HG02759 (cell line): Measurements from ENCODE around the gene SPOCD1.

Experiments
- ATAC-seq: cut with Tn5 transposase; IDR thresholded peaks from one replicate; pipeline ENCODE4 v1.9.1; 2021; ENCODE audit warnings: mild to moderate bottlenecking, moderate library complexity; ENCODE audit not compliant: unreplicated experiment

Gene SPOCD1

DNA sequence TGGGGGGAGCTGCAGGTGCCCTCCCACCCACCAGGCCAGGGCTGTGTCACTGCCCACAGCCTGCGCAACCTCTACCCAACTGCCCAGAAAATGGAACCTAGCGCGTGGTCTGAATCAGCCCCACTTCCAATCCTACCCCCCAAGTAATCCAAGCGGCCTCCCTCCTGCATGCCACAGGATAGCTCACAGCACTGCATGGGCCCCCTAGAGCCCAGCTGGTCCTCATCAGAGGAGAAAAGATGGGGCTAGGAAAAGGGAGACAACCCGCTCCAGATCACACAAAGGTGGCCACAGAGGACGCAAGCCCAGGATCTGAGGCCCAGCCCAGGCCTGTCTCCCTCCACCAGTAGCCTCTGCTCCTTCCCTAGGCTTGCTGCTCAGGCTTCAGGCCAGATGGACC, 57.8 kb downstream of the SPOCD1 start:
- ATAC-seq = no peak

DNA sequence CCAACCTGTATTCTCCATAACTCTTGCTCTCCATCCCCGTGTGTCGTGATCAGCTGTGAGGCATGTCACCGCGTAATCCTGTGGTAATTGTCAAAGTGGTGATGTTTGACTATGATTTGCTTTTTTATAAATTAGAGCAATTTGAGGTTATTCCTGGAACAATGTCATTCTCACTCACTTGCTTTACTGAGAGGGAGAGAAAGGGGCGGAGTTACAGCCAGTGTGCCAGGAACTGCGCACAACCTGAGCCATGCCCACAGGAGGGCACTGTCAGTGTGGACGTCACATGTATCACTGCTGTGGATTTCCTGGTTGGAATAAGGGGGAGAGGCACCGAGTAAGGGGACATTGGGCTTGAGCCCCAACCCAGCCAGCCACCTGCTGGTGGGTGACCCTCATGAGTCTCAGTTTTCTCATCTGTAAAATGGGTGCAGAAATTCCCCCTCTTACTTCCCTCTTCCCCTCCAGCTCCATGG, 58.6 kb downstream of the SPOCD1 start:
- ATAC-seq = no peak

DNA sequence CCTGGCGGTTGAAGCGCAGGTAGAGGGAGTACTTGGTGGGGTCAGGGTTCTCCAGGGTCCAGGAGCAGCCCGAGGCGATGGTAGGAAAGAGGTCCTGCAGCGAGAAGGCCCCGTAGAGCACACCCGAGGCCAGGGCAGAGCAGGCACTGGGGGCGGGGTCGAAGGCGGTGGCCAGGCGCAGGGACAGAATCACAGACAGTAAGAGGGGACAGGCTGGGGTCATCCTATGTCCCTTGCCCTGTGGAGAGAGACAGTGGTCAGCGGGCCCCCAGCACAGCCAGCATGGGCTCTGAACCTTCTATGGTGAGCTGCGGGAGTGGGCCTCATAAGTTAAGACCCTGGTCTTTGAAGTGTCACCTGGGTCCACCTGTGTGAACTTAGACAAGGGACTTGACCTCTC, 59.2 kb downstream of the SPOCD1 start:
- ATAC-seq = no peak

- no peak for ATAC-seq
These were observed 59.9 kb downstream of the SPOCD1 start for GRCh38 chr1:31755850-31756492.

DNA sequence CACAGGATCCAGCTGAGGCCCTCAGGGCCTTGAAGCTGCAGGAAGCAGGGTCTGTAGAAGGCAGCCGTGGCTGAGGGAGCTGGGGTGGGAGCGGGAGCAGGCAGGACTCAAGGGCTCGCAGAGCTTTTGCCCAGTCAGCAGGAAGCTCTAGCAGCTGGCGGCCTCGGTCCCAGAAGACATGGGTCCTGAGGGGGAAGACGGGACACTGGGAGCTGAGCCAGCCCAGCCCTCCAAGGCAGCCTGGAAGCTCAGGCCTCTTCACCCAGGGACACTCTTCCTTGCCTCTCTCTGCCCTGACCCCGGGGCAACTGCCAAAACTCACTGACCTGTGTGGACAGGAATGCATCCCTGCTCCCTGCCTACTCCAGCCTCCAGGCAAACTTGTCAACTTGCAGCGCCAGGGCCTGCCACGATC, 60.6 kb downstream of the SPOCD1 start:
- ATAC-seq = no peak

DNA sequence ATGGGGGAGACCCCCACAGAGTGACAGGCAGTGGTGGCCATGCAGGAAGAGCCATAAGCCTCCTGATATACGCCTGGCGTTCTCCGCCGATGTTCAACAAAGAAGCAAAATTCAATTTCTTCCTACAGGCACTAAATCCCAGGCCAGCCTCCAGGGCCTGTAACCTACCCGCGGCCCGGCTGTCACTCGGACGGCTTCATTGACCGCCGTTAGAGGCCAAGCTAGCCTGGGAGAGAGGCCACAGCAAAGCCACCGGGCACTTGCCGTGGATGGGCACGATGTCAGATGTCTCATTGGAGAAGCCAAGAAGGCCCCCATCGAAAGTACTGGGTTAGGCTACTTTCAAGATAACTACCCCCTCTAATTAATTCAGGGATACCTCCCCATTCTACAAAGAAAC, 61.4 kb downstream of the SPOCD1 start:
- ATAC-seq = no peak

- ATAC-seq = no peak
These were observed 62.0 kb downstream of the SPOCD1 start for GRCh38 chr1:31753707-31754349.

GRCh38 chr1:31752952-31753475, 62.8 kb downstream of the SPOCD1 start:
- ATAC-seq = no peak

DNA sequence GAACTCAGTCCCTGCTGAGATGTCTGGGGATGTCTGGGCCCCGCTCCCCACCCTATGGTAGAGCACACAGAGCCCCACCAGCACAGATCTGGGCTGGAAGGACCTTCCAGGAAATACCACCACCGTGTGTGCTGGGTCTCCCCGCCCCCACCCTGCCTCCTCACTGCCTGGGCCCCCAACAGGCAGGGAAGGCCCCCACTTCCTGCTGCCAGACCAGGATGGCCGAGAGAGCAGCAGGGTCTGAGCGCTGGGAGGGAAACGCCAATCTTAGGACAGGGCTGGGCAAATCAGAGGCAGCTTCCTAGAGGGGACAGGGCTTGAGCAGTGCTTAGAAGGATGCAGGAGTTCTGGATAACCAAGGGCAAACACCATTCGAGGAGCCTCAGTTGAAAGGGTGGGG, 63.6 kb downstream of the SPOCD1 start:
- ATAC-seq = no peak

GRCh38 chr1:31751822-31752241, 64.0 kb downstream of the SPOCD1 start:
- ATAC-seq = no peak

DNA sequence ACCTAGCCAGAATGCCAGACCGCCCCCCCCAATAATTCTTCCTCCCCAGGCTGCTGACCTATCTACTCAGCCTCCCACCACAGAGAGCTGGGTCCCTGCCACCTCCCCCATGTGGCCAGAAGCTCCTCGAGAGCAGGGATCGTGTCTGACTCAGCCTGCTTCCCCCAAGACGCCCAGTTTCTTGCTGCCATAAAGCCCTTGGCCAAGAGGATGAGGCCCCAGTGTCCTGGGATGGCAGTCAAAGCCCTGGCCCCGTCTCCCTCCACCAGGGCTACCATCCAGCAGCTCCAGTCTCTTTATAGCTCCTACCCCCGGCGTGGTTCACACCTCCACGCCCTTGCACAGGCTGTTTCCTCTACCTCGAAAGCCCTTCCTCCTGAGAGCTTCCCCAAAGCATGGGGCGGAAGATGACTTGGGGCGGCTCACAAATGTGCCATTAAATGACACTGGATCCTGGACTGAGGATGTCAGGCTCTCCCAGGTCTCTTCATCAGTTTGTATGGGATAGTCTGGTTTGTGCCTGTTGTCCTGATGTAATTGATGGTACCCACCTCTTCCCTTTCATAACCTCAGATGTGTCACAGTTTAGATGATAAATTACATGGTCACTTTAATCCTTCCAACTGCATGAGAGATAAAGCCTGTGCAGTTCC, 64.8 kb downstream of the SPOCD1 start:
- ATAC-seq = no peak

- ATAC-seq = no peak
These were observed 65.8 kb downstream of the SPOCD1 start for GRCh38 chr1:31749785-31750735.

DNA sequence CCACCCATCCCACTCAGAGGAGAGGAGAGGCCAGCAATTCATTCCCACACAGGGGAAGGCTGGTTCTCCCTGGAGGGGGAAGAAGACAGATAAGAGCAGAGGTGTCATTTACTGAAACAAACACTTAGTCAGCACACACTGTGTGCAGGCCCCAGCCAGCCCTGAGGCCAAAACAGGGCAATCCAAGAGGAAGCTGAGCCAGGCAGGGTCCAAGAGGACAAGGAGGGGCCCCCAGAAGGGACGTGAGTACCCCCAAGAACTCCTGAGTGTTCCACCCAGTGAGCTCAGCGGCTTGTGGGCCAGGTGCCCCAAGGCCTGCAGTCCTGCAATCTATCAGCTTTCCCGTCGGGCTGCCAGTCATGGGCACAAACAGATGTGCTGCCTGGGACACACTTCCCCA, 67.5 kb downstream of the SPOCD1 start:
- ATAC-seq = no peak

DNA sequence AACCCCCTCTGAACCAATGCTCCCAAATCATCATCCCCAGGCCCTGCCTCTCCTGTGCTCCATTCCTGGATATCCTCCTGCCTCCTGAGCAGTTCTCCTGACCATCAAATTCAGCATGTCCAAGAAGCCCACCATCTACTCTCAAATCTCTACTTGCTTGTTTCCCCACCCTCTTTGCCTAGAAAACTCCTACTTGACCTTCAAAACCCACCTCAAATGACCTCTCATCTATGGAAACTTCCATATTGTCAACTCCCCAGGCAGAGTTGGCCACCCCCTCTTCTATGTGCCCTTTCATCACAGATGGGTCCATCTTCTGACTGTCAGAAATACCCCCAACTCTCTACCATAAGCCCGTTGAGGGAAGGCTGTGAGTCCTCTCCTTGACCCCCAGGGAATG, 68.5 kb downstream of the SPOCD1 start:
- no peak for ATAC-seq

- no peak for ATAC-seq
These were observed 69.1 kb downstream of the SPOCD1 start for GRCh38 chr1:31746687-31747086.

DNA sequence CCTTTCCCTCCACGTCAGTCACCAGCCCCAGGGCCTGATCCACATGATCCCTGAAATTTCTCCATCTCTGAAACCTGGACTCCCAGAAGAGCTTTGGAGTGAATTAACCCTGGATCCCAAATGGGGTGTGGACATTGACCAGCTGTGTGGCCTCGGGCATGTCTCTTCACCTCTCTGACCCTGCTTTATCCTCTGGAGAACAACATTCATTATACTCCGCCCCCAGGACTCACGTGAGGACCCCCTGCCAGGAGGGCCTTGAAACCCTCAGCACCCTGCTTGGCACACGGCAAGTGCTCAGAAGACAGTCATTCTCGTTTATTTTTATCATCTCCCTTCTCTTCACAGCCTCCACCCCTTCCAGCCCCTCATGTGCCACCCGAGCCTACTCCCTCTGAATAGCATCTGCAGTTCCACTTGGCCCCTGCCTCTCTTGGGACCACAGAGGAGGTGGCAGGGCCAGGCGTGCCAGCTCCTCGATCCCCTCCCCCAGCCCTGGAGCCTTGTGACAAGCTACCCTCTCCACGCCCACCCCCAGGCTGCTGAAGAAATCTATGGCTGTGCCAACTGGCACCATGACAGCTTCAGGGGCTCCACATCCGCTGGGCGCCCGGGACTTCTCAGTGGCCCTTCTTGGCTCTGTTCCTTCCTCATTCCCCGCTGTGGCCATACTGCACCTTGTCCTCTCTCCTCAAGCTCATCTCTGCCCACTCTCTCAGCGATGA, 69.7 kb downstream of the SPOCD1 start:
- ATAC-seq = no peak

DNA sequence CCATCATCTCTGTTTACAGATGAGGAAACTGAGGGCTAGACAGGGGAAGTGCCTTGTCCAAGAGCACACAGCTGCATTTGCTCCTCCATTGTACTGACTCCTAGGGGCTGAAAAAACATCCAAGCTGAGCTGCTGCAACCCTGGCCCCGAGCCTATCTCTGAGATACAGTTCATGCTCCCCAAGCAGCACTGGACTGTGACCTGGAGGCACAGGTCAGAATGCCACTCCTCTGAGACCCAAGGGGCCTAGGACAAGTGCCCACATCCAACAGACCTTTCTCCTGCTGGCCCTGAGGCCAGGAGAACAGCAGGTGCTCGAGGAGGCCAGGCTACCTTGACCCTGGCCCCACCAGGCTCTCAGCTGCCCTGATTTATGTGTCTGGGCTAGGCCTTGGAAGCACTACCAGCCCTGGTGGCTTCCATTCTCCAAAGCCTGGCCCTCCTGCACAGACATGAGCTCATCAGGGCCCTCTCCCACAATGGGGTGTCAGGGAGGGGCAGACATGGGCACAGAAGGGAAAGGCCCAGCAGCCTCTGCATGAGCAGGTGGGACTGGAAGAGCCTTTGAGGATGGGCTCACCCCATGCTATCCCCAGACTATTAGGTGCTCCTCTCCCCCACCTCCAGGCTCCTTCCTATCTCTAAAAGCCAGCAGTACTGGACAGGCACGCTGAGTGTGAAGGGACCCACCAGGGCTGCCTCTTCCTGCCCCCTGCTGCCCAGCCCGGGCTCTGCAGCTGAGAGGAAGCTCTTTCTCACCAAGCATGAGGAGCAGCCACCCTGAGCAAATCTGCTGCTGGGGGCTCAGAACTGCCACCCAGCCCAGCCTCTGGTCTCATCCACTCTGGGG, 70.5 kb downstream of the SPOCD1 start:
- no peak for ATAC-seq

- ATAC-seq = no peak
These were observed 71.5 kb downstream of the SPOCD1 start for GRCh38 chr1:31744165-31744888.
